HG03575 (cell line): ENCODE measurements around the gene MYLK4.

Experiments
- ATAC-seq: cut with Tn5 transposase; IDR thresholded peaks from one replicate; pipeline ENCODE4 v1.9.1; 2021; ENCODE audit not compliant: unreplicated experiment, insufficient number of reproducible peaks, low FRiP score; ENCODE audit errors: extremely low read depth

The MYLK4 gene

DNA sequence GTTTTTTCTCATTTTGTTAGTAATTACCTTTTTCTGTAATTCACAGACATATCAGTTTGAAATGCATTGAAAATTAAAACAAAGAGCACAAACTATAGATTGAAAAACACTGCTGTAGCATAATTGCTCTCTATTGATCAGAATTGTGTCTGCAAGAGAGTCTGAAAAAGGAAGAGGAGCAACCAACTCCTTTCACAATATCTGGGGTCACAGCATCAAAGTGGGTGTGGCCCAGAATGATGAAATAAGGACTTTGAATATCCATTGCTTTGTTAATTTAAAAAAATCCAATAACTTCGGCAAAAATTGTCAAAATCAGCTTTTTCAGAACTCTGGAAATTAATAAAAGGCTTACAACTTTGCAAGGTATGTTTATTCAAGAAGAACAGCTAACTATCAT is 99.2 kb downstream of the MYLK4 start:
- no peak for ATAC-seq

DNA sequence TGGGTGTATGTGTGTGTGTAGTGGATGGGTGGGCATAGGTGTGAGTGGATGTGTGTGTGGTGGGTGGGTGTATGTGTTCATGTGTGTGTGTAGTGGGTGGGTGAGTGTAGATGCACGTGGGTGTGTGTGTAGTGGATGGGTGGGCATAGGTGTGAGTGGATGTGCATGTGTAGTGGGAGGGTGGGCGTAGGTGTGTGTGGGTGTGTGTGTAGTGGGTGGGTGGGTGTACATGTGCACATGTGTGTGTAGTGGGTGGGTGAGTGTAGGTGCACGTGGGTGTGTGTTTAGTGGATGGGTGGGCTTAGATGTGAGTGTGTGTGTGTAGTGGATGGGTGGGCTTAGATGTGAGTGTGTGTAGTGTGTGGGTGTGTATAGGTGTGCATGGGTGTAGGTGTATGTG is 104.4 kb downstream of the MYLK4 start:
- no peak for ATAC-seq

DNA sequence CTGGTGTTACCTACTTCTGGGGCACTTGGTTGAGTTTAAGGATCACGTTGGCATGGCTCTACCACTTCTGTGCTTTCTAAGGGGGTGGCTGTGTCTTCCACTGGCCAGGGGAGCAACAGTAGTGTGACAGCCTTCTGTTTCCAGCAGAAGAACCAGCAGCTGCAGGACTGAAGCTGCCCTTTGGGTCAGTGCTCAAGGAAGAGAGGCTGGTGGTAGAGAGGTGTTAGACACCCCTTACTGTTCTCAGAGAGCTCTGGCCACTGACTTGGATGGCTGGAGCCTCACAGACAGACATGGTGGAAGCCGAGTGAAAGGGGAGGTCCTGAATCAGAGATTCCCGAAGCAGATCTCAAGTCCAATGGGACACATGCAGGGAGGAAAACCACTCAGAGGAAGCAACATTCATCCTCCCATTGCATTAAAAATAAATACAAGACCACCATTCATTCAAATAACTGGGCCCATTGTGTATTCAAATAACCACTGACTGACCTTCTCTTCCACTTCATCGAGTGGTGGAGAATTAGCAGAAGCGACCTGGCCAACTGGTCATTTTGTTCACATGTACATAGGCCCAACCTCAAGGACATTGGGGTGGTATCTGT is 106.7 kb downstream of the MYLK4 start:
- no peak for ATAC-seq

DNA sequence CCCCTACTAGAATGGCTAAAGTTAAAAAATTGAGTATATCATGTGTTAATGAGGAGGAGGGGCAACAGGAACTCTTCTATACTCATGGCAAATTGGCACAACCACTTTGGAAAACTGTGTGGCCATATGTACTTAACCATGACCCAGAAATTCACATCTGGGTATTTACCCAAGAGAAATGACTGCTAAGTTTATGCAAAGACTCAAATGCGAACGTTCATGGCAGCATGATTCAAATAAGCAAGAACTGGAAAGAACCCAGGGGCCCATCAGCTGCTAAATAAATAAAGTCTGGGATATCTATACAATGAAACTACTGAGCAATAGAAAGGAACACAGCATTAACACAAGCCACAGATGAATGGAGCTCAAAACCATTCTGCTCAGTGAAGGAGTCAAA is 107.6 kb downstream of the MYLK4 start:
- no peak for ATAC-seq

DNA sequence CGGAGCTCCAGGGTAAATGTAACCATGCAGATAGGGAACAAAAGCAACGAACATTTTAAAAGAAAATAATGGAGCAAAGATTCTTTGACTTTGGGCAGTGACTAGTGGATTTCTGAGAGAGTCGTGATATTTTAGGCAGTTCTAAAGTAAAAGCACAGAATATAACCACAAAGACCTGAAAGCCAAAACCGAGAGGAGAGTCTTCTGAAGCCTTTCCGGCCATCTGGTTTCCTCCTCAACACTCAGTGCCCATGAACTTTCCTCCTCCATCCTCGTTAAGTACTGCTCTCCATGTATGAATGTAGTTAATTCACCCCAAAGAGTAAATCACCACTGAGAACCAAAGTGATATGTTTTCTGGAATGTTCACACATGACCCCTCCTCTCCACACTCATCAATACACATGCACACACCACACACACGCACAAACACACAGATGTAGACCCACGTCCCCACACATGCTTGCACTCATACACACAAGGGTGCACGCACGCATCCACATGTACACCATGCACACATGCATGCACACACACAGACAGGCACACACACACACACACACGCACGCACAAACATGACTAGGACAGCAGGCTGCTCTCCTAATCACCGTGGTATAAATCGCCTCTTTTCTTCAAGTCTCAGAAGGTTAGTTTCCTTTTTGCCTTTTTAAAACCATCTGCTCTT is 109.5 kb downstream of the MYLK4 start:
- no peak for ATAC-seq

DNA sequence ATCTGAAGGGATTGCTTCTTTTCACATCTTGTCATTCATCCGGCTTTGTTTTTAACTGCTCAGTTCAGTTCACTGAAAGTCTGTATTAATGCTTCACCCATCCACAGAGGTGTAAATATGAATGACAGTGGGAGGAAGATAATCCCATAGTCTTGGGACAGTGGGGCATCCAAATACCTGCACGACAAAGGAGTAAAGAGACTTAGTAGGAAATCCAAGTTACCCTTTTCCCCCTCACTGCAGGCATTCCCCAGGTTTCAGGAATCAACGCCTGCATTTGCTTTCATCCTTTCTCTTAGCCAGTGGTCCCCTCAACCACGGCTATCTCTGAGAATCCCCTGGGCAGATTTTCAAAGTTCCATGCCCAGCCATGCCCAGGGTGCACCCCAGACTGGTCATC is 110.2 kb downstream of the MYLK4 start:
- no peak for ATAC-seq

DNA sequence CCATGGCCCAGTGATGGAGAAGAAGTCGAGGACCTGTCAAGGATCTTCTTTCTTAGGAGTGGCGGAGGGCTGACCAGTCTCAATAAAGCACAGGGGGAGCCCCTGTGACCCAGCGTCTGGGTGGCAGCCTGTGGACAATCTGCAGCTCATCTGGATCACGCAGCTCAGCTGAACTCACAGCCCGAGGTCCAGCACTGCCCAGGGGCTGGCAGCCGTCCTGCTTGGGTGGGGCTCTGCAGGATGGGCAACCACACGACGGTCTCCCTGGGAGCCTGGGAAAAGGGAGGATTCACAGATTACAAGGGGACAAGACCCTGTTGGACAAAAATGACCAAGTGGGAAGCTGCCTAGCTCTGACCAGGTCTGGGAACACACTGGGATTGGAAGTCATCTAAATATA is 110.8 kb downstream of the MYLK4 start:
- ATAC-seq: no peak

DNA sequence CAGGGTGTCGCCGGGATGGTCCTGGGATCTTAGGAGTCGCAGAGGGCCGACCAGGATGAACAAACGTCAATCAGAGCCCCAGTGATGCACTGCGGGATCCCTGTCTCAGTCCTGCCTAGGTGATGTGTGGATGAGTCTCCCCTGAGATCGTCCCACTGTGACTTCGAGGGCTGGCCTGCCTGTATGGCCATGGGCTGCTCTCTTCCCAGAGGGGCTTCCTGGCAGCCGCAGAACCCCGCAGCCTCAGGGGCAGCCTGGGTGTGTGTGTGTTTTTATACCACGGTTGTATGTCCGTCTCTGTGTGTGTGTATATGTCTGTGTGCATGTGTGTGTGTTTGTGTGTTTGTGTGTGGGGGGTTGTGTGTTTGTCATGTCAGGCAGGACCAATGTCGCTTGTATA is 111.6 kb downstream of the MYLK4 start:
- ATAC-seq: no peak

DNA sequence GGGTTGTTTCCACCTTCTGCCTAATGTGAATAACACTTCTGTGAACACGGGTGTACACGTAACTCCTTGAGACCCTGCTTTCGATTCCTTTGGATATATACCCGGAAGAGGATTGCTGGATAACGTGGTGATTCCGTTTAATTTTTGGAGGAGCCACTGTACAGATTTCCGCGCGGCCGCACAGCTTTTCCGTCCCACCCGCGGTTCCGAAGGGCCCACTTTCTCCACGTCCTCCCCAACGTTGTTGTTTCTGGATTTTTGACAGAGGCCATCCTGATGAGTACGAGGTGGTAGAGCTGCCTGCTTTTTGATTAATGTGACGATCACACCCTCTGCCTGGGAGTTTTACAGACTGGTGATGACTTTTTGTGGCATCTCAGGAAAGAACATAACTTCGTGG is 114.0 kb downstream of the MYLK4 start:
- no peak for ATAC-seq

DNA sequence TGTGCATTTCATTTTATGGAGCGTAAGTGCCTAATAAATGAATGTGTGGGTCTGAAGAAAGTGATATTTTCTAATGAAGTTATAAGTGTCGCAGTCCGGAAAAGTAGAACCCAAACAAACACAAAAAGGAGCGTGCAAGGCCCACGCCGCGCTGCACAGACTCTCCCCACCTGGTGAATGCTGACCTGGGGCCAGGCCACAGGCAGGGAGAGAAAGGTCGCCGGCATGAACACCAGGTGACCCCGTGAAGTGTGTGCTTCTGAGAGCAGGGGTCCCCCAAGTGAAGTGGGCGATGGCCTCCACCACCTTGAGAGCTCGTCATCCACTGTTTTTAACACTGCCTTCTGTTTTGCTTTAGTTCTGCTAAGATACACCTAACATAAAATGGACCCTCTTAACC is 114.8 kb downstream of the MYLK4 start:
- no peak for ATAC-seq

DNA sequence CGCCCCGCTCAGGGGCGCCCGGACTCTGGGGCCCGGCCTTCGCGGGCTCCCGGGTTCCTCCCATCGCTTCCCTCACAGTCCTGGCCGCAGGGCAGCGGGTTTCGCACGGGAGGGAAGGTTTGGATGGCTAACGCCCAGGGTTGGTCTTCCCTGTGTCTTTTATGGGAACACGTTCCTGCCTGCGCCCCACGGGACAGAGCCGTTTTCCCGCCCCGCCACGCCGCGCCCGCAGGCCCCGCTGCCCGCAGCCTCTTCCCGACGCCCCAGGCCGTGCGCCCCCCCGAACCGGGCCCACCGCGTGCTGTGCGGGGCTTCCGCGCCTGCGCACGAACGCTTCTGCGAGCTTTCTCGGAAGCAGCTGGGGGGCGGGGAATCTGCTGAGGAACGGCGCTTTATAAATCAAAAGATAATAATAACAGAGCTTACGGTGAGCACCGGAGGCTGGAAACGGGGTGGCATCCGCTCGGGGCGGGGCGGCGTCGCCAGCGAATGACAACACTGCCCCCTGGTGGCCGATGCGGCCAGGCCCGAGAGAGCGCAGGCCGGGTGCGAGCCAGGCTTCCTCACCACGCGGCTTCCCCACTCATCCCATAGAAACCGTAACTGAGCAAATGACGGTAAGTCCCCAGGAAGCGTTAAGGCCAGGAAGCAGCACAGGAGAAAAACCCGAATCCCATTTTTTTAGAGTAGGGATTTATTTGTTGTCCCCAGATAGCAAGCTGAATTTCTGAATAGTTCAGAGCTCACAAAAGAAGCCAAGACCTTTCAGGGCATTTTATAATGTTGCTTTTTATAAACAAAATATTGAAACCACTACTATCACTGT is 116.4 kb downstream of the MYLK4 start:
- no peak for ATAC-seq

DNA sequence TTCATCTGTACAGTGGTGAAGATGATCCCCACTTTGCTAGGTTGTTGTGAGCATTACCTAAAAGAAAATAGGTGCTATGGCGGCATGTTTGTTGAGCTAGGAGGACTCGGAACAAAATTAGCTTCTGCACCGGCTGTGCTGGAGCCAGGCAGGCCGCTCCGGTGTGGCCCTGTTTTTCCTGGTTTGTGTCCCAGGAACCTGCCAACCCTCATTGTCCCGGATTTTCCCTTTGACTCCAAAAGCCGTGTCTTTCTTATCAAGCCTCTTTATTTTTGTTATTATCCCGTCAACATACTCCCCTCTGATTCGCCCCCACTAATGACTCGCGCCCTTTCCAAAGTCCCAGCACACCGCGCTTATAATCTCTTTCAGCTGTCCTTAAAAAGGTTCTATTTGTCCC is 117.0 kb downstream of the MYLK4 start:
- no peak for ATAC-seq

DNA sequence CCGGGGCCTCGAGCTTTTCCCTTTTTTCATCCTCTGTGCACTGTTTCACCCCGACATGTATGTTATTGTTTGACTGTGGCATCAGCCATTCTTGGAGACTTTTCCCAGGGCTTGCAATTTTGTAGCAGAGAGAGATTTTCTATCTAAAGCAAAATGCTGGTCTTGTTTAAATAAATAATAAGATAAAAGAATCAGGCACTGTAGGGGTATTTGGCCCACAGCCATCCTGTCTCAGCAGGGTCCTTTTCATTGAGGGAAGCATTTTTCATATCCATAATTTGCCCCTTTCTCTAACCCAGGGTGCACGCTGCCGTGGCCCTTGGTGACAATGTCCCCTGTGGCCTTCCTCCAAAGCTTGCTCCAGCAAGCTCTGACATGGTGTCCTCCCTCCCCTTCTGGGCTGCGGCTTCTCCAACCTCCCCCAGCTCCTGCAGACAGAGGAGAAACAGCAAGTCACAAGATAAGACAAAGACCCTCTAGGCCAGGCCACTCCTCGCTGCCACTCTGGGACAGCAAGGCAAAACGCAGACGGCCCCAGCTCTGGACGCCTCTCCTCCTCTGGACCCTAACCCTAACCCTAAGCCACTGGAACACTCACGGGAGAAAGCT is 117.6 kb downstream of the MYLK4 start:
- no peak for ATAC-seq

DNA sequence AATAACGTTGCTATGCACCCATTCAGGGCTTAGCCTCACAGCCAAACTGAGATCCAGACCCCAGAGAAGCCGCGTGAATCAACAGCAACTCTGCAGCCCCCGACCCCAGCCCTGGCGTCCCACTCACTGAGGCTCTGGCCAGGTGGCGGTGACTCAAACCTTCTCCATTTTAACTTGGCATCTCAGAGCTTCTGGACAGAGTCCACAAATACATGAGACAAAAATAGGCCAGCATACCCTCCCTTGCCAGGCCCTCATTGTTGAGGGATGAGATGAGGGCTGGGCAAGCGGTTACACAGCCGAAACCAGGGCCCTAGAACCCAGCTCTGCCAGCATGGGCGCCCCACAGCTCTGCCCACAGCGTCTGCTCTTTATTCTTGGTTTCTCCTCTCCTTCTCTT is 118.4 kb downstream of the MYLK4 start:
- no peak for ATAC-seq

DNA sequence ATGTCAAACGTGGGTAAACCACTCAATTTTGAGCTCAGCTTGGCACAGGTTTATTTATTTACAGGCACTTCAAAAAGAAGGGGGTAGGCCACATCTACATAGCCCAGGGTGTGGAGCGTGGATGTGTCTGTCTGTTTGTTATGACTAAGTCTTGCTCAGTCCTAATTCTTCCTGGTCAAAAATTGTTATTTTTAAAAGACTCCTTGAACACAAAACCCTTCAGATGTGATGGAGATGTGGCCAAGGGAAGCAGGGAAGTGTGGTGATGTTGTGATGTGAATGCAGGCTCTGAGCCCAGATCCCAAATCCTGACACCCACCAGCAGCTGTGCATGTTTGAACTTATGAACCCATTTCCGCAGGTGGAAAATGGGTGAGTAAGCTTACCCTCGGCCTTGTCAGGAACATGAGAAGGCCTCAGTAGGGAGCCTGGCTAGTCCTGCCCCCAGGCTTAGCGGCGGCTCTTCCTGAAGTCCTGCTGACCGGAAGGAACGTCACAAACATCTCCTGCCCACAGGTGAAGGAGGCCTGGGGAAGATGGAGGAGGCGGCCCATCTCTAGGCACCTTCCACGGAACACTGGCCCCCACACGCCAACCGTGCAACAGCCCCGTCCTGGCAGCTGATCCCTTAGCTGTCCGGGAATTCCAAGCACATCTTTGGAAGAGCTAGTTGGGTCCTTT is 119.7 kb downstream of the MYLK4 start:
- ATAC-seq: no peak

DNA sequence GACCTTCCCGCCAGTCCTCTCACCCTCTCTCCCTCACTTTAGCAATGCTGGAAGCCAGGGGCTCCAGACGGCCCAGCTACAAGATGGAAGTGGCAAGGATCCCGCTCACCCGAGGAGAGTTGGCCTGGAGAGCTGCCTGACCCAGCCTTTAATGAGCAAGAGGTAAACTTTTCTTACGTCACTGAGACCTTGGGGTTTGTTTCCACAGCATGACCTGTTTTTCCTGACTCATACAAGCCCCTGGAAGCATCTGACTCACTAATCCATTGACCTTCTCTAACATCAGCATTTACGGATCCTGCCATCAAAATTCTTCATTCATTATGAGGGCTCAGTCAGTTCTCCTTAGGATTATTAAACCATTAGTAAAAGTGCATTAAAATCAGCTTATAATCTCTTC is 120.4 kb downstream of the MYLK4 start:
- no peak for ATAC-seq

DNA sequence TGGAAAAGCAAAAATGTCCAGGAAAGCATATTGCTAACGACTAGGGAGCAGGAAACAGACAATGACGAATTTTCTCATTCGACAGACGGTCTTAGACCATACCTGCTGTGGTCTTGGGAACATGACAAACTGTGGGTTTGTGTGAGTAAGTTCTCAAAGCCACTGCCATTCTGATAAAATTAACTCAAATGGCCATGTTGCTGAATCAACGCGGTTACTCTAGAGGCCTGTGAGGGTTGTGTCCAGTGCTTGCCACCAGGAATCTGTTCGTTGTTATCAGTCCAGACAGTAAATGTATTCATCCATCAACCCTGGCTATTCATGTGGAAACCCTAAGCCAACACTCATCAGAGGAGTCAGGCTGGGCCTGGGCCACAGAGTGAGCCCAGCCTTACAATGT is 124.3 kb downstream of the MYLK4 start:
- no peak for ATAC-seq

DNA sequence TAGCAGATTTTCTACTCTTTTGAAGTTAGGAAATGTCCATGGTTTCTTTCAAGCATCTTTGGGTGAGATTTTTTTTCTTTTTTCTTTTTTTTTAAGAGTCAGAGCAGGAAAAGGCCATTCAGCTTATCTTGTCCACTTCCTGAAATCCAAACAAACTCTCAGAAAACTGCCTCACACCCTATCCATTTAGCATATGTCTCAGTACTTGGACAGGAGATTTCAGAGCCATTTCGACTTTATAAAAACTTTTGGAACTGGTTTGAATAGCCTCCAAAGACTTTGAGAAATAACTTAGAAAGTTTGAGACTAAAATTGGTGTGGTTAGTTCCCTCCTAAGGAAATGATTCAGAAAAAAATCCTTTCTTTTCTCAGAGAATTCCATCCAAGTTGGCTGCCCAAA is 125.1 kb downstream of the MYLK4 start:
- ATAC-seq: no peak

DNA sequence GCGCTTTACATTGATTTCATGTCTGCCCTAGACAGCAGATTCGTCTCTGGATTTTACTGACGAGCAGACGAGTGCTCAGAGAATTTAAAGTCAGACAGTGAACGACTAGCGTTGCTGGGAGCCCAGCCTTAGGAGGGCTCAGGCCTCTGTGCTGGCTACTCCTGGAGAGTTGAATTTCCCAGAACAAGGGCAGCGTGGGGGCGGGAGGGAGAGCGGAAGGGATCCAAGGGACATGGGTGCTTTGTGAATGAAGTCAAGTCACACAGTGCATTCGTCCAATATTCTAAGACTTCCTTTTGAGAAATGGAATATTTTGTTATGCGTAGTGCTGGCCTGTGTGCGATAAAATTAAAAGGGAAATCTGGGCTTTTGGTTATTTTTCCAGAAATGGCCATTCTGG is 126.5 kb downstream of the MYLK4 start:
- no peak for ATAC-seq
